T-helper 2 cell treated with Interferon-gamma antibody and Interleukin-4, amounts not matched to agents 5 μg/mL and 100 μg/mL, for 36 hours (primary cell): ENCODE measurements around the gene TK2.
"Not testable (repeated sequence)": the region's sequence is repeated elsewhere in the genome, so short reads cannot be mapped to it uniquely, and the experiment has no call there.

ENCODE experiments used
- DNase-seq: peaks from one replicate; pipeline ENCODE4 v3.0.0; 2021; ENCODE audit warnings: low spot score
- H3K27ac Mint-ChIP-seq: one replicate; pipeline ENCODE4 v1.8.0; 2021; ENCODE audit warnings: mild to moderate bottlenecking, mixed read lengths
- H3K27me3 Mint-ChIP-seq: one replicate; pipeline ENCODE4 v1.8.0; 2021; ENCODE audit warnings: low read depth, mixed read lengths
- H3K36me3 Mint-ChIP-seq: one replicate; pipeline ENCODE4 v1.8.0; 2021; ENCODE audit warnings: low read depth, mixed read lengths
- H3K4me1 Mint-ChIP-seq: one replicate; pipeline ENCODE4 v1.8.0; 2021; ENCODE audit warnings: low read depth, mixed read lengths
- H3K4me3 Mint-ChIP-seq: one replicate; pipeline ENCODE4 v1.8.0; 2022; ENCODE audit warnings: mild to moderate bottlenecking, moderate library complexity, mixed read lengths
- H3K9me3 Mint-ChIP-seq: one replicate; pipeline ENCODE4 v1.8.0; 2021; ENCODE audit warnings: mixed read lengths

Gene TK2

GRCh38 chr16:66549284-66550131 is at the start of gene TK2:
TK2 (minus strand) TSS chr16:66550122; CDS start chr16:66550061, 61 bp downstream.
- Mint-ChIP-seq H3K36me3 (peaks cover 26% of the 10 kb centered on the region), H3K27me3 (no peaks in the 10 kb centered on the region), H3K4me1 (peaks cover 51% of the 10 kb centered on the region), H3K4me3 (peak within 1 kb of the TSS; percentile 98), H3K27ac (peak within 1 kb of the TSS; percentile 84), H3K9me3 (no peaks in the 10 kb centered on the region)
- peak; percentile 80 for DNase-seq

GRCh38 chr16:66598111-66598510 is 48.2 kb upstream of the TK2 start:
- H3K4me1 Mint-ChIP-seq = peaks cover 45% of the 10 kb centered on the region
- DNase-seq = no peak
- peak overlapping the region; percentile 93 for H3K27ac Mint-ChIP-seq
- H3K9me3 Mint-ChIP-seq = peaks cover 8% of the 10 kb centered on the region
- H3K36me3 Mint-ChIP-seq = peaks cover 8% of the 10 kb centered on the region
- H3K4me3 Mint-ChIP-seq = peak overlapping the region; percentile 54
- H3K27me3 Mint-ChIP-seq = no peaks in the 10 kb centered on the region

GRCh38 chr16:66596986-66597848 is 47.3 kb upstream of the TK2 start:
- Mint-ChIP-seq H3K4me1 (peaks cover 41% of the 10 kb centered on the region), H3K27ac (peak overlapping the region; percentile 93), H3K36me3 (peaks cover 8% of the 10 kb centered on the region)

GRCh38 chr16:66596559-66596958 is 46.6 kb upstream of the TK2 start:
- Mint-ChIP-seq H3K4me1 (peaks cover 44% of the 10 kb centered on the region), H3K27ac (peak overlapping the region; percentile 93)
- H3K27me3 Mint-ChIP-seq, H3K4me3 Mint-ChIP-seq, H3K9me3 Mint-ChIP-seq, H3K36me3 Mint-ChIP-seq, DNase-seq: not testable (repeated sequence)

More at GRCh38 chr16:66596986-66597848, 47.3 kb upstream of the TK2 start:
- H3K9me3 Mint-ChIP-seq = peaks cover 8% of the 10 kb centered on the region
- no peaks in the 10 kb centered on the region for H3K27me3 Mint-ChIP-seq
- DNase-seq = peak; percentile 19
- peak overlapping the region; percentile 61 for H3K4me3 Mint-ChIP-seq

GRCh38 chr16:66594739-66595138 is 44.8 kb upstream of the TK2 start:
- H3K27ac Mint-ChIP-seq = no peak overlapping the region

GRCh38 chr16:66592814-66593213 is 42.9 kb upstream of the TK2 start:
- no peak for DNase-seq
- H3K4me3 Mint-ChIP-seq = no peak overlapping the region
- no peaks in the 10 kb centered on the region for H3K27me3 Mint-ChIP-seq
- no peaks in the 10 kb centered on the region for H3K9me3 Mint-ChIP-seq
- H3K36me3 Mint-ChIP-seq = no peaks in the 10 kb centered on the region
- peaks cover 48% of the 10 kb centered on the region for H3K4me1 Mint-ChIP-seq
- no peak overlapping the region for H3K27ac Mint-ChIP-seq

More at GRCh38 chr16:66594739-66595138, 44.8 kb upstream of the TK2 start:
- no peaks in the 10 kb centered on the region for H3K27me3 Mint-ChIP-seq
- H3K9me3 Mint-ChIP-seq = no peaks in the 10 kb centered on the region
- no peak for DNase-seq
- no peaks in the 10 kb centered on the region for H3K36me3 Mint-ChIP-seq
- peaks cover 48% of the 10 kb centered on the region for H3K4me1 Mint-ChIP-seq
- no peak overlapping the region for H3K4me3 Mint-ChIP-seq

- no peaks in the 10 kb centered on the region for H3K27me3 Mint-ChIP-seq
- no peak for DNase-seq
- H3K9me3 Mint-ChIP-seq = no peaks in the 10 kb centered on the region
- no peak overlapping the region for H3K4me3 Mint-ChIP-seq
- H3K27ac Mint-ChIP-seq = no peak overlapping the region
- H3K36me3 Mint-ChIP-seq = no peaks in the 10 kb centered on the region
- H3K4me1 Mint-ChIP-seq = peaks cover 47% of the 10 kb centered on the region
These were observed 42.3 kb upstream of the TK2 start for GRCh38 chr16:66592241-66592640.

- H3K4me3 Mint-ChIP-seq = peak overlapping the region; percentile 83
- peaks cover 39% of the 10 kb centered on the region for H3K4me1 Mint-ChIP-seq
- no peak overlapping the region for H3K27ac Mint-ChIP-seq
- no peak for DNase-seq
- H3K27me3 Mint-ChIP-seq = no peaks in the 10 kb centered on the region
- no peaks in the 10 kb centered on the region for H3K9me3 Mint-ChIP-seq
- H3K36me3 Mint-ChIP-seq = no peaks in the 10 kb centered on the region
These were observed 41.1 kb upstream of the TK2 start for GRCh38 chr16:66591018-66591417.

GRCh38 chr16:66590322-66590721 is 40.4 kb upstream of the TK2 start:
- Mint-ChIP-seq H3K4me1 (peaks cover 39% of the 10 kb centered on the region), H3K9me3 (no peaks in the 10 kb centered on the region), H3K27ac (peak overlapping the region; percentile 69), H3K4me3 (peak overlapping the region; percentile 83), H3K27me3 (no peaks in the 10 kb centered on the region), H3K36me3 (no peaks in the 10 kb centered on the region)
- DNase-seq = peak; percentile 35

- Mint-ChIP-seq H3K27ac (peak overlapping the region; percentile 78), H3K4me3 (peak overlapping the region; percentile 78), H3K27me3 (no peaks in the 10 kb centered on the region), H3K4me1 (peaks cover 34% of the 10 kb centered on the region), H3K9me3 (no peaks in the 10 kb centered on the region), H3K36me3 (no peaks in the 10 kb centered on the region)
- peak; percentile 64 for DNase-seq
These were observed 39.2 kb upstream of the TK2 start for GRCh38 chr16:66588981-66589713.

- no peaks in the 10 kb centered on the region for H3K36me3 Mint-ChIP-seq
- no peak for DNase-seq
- no peaks in the 10 kb centered on the region for H3K27me3 Mint-ChIP-seq
- peaks cover 34% of the 10 kb centered on the region for H3K4me1 Mint-ChIP-seq
- no peak overlapping the region for H3K4me3 Mint-ChIP-seq
- peak overlapping the region; percentile 66 for H3K27ac Mint-ChIP-seq
- no peaks in the 10 kb centered on the region for H3K9me3 Mint-ChIP-seq
These were observed 38.1 kb upstream of the TK2 start for GRCh38 chr16:66587881-66588600.

- DNase-seq = no peak
- H3K36me3 Mint-ChIP-seq = peaks cover 5% of the 10 kb centered on the region
- peaks cover 26% of the 10 kb centered on the region for H3K4me1 Mint-ChIP-seq
- no peak overlapping the region for H3K4me3 Mint-ChIP-seq
- H3K9me3 Mint-ChIP-seq = no peaks in the 10 kb centered on the region
- H3K27ac Mint-ChIP-seq = no peak overlapping the region
- no peaks in the 10 kb centered on the region for H3K27me3 Mint-ChIP-seq
These were observed 35.7 kb upstream of the TK2 start for GRCh38 chr16:66585481-66586239.
